OCI-LY3 (cell line): ENCODE results near the gene MYH6.

Experiments used
- CTCF ChIP-seq: fragments of 200-600, 300-600 bp; sonication (generic); IDR thresholded peaks from 2 replicates; pipeline ENCODE4 v1.5.1; 2014; ENCODE audit warnings: antibody characterized with exemption, low read length, low read depth
- EZH2phosphoT487 ChIP-seq: fragments of 200-600 bp; shearing (Covaris generic); IDR thresholded peaks from 2 replicates; pipeline ENCODE4 v1.6.1; 2018; ENCODE audit warnings: antibody characterized with exemption, mixed run types, low read depth

GRCh38 chr14:23396781-23397407, 11.2 kb downstream of the MYH6 start:
- TF ChIP-seq CTCF (no peak), EZH2phosphoT487 (no peak)
